GM21381 (cell line): ENCODE results near the gene KRT25.
"Not testable (repeated sequence)": the region's sequence is repeated elsewhere in the genome, so short reads cannot be mapped to it uniquely, and the experiment has no call there.

ENCODE experiments used
- ATAC-seq: cut with Tn5 transposase; IDR thresholded peaks from one replicate; pipeline ENCODE4 v1.9.1; 2021; ENCODE audit warnings: mild to moderate bottlenecking, moderate library complexity; ENCODE audit not compliant: unreplicated experiment

Gene KRT25

GRCh38 chr17:40753804-40754203 is 1.3 kb downstream of the KRT25 start:
- ATAC-seq = no peak

GRCh38 chr17:40751065-40751464 is 4.1 kb downstream of the KRT25 start:
- no peak for ATAC-seq

GRCh38 chr17:40750391-40750790 is 4.7 kb downstream of the KRT25 start:
- no peak for ATAC-seq

GRCh38 chr17:40748666-40749065 is 6.5 kb downstream of the KRT25 start:
- ATAC-seq = not testable (repeated sequence)

- ATAC-seq = no peak
Measured at GRCh38 chr17:40738553-40738952, 16.6 kb downstream of the KRT25 start.

- no peak for ATAC-seq
Measured at GRCh38 chr17:40735016-40735415, 20.1 kb downstream of the KRT25 start.

- ATAC-seq = no peak
Measured at GRCh38 chr17:40734018-40734417, 21.1 kb downstream of the KRT25 start.

- no peak for ATAC-seq
Measured at GRCh38 chr17:40730970-40731369, 24.2 kb downstream of the KRT25 start.

- ATAC-seq = no peak
Measured at GRCh38 chr17:40727447-40728231, 27.5 kb downstream of the KRT25 start.

- no peak for ATAC-seq
Measured at GRCh38 chr17:40726919-40727318, 28.2 kb downstream of the KRT25 start.

- no peak for ATAC-seq
Measured at GRCh38 chr17:40724656-40725055, 30.5 kb downstream of the KRT25 start.

GRCh38 chr17:40722241-40722640 is 32.9 kb downstream of the KRT25 start:
- no peak for ATAC-seq

- no peak for ATAC-seq
Measured at GRCh38 chr17:40720899-40721298, 34.2 kb downstream of the KRT25 start.

GRCh38 chr17:40718930-40719329 is 36.2 kb downstream of the KRT25 start:
- ATAC-seq = no peak

GRCh38 chr17:40717776-40718175 is 37.4 kb downstream of the KRT25 start:
- no peak for ATAC-seq

- ATAC-seq = no peak
Measured at GRCh38 chr17:40714473-40714872, 40.7 kb downstream of the KRT25 start.

- no peak for ATAC-seq
Measured at GRCh38 chr17:40707745-40708144, 47.4 kb downstream of the KRT25 start.

- ATAC-seq = no peak
Measured at GRCh38 chr17:40705584-40705983, 49.5 kb downstream of the KRT25 start.

GRCh38 chr17:40703652-40704051 is 51.5 kb downstream of the KRT25 start, which contains the start of gene KRT24:
TSS of gene KRT24 (minus strand) at chr17:40703752. CDS start at chr17:40703693, 59 bp downstream.
- ATAC-seq = no peak

GRCh38 chr17:40702271-40702670 is 52.9 kb downstream of the KRT25 start:
- ATAC-seq = no peak

GRCh38 chr17:40699853-40700252 is 55.3 kb downstream of the KRT25 start:
- no peak for ATAC-seq

- no peak for ATAC-seq
Measured at GRCh38 chr17:40699371-40699770, 55.8 kb downstream of the KRT25 start.
